ENCODE results near the gene SLC16A9.

- no peak for TF ChIP-seq YY1 (IDR thresholded peaks at IDR 0.05; ENCODE audit: insufficient read depth, insufficient read length)
- TF ChIP-seq ZNF274 (IDR thresholded peaks at IDR 0.05; ENCODE audit: low read depth, low read length), result no peak
- no peak for TF ChIP-seq SUZ12 (IDR thresholded peaks at IDR 0.05; ENCODE audit: extremely low read depth, insufficient read depth, insufficient read length)
Observed at GRCh38 chr10:59682986-59683937, 26.4 kb downstream of the SLC16A9 start.

Data from NT2/D1 (cell line).